GM12872 (cell line): ENCODE results near the gene FAM3D.
A peak's percentile ranks its signal among the peaks of the same experiment; 100 is the strongest.

Source experiments
- TF ChIP-seq, protein P1 (sequence below): IDR thresholded peaks from 3 replicates; pipeline ENCODE4 v1.5.1; 2011; ENCODE audit warnings: low read depth, mild to moderate bottlenecking, low read length, moderate library complexity; ENCODE audit not compliant: insufficient read depth

Gene FAM3D

DNA sequence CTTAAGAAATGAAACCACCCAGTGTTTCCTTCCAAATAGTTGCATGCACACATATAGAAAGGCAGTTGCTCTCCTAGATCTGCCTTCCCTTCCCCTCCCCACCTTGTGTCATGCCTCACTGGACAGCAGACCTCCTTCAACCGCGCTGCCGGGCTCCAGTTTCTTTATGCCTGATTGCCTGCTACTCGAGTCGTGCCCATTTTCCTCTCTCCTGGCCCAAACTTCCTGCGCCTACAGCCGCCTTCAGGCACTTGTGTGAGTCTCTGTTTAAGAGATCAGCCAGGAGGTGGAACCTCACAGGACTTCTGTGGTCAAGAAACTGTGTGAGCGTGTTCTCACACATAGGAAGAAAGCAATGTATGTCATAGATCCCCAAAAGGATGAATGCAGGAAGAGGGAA, 80.6 kb downstream of the FAM3D start:
- TF ChIP-seq, protein P1, sequence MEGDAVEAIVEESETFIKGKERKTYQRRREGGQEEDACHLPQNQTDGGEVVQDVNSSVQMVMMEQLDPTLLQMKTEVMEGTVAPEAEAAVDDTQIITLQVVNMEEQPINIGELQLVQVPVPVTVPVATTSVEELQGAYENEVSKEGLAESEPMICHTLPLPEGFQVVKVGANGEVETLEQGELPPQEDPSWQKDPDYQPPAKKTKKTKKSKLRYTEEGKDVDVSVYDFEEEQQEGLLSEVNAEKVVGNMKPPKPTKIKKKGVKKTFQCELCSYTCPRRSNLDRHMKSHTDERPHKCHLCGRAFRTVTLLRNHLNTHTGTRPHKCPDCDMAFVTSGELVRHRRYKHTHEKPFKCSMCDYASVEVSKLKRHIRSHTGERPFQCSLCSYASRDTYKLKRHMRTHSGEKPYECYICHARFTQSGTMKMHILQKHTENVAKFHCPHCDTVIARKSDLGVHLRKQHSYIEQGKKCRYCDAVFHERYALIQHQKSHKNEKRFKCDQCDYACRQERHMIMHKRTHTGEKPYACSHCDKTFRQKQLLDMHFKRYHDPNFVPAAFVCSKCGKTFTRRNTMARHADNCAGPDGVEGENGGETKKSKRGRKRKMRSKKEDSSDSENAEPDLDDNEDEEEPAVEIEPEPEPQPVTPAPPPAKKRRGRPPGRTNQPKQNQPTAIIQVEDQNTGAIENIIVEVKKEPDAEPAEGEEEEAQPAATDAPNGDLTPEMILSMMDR: no peak

DNA sequence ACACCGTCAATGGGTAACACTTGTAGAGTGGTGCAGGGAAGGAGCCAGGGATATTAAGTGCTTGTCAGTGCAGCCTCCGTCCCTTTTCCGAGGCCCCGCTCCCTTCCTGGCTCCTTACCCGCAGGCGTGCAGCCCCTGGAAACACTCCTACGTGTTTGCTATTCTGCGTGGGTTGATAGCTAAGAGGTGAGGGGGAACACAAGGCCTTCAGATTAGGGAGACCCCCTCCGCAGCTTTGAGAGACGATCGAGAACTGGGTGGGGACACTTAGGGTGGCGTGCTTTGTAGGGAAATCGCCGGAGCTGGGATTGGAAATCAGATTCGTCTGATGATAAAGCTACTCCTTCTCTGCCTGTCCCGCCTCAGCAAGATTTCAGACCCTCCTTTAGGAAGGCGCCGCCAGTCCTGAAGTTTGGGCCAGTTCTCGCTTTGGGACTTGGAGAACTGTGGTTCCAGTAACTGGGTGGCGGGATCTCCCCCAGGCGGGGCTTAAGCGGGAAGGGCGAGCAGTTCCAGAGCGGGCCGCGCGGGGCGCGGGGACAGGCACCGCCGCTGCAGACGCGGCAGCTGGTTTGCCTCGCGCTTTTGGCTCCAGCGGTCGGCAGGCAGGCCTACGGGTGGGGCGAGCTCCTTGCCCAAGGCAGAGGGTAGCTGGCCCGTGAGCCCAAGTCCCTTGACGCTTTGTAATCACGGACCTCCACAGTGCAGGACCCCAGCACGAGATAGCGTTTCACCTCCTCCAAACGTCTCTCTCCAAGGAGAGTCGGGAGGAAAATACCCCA, 81.4 kb downstream of the FAM3D start:
- TF ChIP-seq, protein P1: peak; percentile 86

DNA sequence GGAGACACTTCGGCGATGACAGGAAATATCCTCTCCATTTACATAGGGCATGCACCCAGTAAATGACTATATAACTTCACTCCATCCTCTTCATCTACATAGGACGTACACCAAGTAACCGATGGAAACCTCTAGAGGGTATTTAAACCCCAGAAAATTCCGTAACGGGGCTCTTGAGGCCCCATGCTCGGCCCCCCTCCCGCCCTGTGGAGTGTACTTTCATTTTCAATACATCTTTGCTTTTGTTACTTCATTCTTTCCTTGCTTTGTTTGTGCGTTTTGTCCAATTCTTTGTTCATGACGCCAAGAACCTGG, 81.9 kb downstream of the FAM3D start:
- TF ChIP-seq, protein P1: no peak
